H9 (cell line): ENCODE results near the gene HOXD10. TPM values are rescaled to one million over a fixed set of nuclear protein-coding genes. Genes with fewer than 3 reads are reported as not detected.

Experiments
- DNase-seq: peaks from one replicate; pipeline ENCODE4 v3.0.0-alpha.2; 2017
- H2AFZ ChIP-seq: one replicate; pipeline ENCODE4 v1.6.1; 2013; ENCODE audit warnings: mild to moderate bottlenecking, low read length, control low read depth, moderate library complexity
- H2AK5ac ChIP-seq: 2 replicates; pipeline ENCODE4 v1.6.1; 2013; ENCODE audit warnings: low read length, control low read depth, mixed read lengths; ENCODE audit not compliant: insufficient read length
- H2BK120ac ChIP-seq: one replicate; pipeline ENCODE4 v1.6.1; 2013; ENCODE audit warnings: low read depth, mild to moderate bottlenecking, low read length, control low read depth, inconsistent platforms; ENCODE audit not compliant: poor library complexity, severe bottlenecking
- H2BK12ac ChIP-seq: 2 replicates; pipeline ENCODE4 v1.6.1; 2013; ENCODE audit warnings: low read length, control low read depth, mixed read lengths, low read depth; ENCODE audit not compliant: insufficient read length
- H2BK15ac ChIP-seq: 2 replicates; pipeline ENCODE4 v1.6.1; 2013; ENCODE audit warnings: low read depth, low read length, control low read depth
- H2BK20ac ChIP-seq: one replicate; pipeline ENCODE4 v1.6.1; 2013; ENCODE audit warnings: low read depth, mild to moderate bottlenecking, low read length, control low read depth, inconsistent platforms; ENCODE audit not compliant: poor library complexity, severe bottlenecking
- H2BK5ac ChIP-seq: 2 replicates; pipeline ENCODE4 v1.6.1; 2013; ENCODE audit warnings: low read length, control low read depth, mixed read lengths; ENCODE audit not compliant: insufficient read length
- H3K14ac ChIP-seq: 2 replicates; pipeline ENCODE4 v1.6.1; 2013; ENCODE audit warnings: low read length, control low read depth; ENCODE audit not compliant: insufficient read depth
- H3K18ac ChIP-seq: 2 replicates; pipeline ENCODE4 v1.6.1; 2013; ENCODE audit warnings: low read depth, mild to moderate bottlenecking, mixed read lengths, low read length, control low read depth; ENCODE audit not compliant: insufficient read length
- H3K23ac ChIP-seq: 2 replicates; pipeline ENCODE4 v1.6.1; 2013; ENCODE audit warnings: low read length, control low read depth, mixed read lengths, low read depth; ENCODE audit not compliant: insufficient read length
- H3K23me2 ChIP-seq: 2 replicates; pipeline ENCODE4 v1.6.1; 2013; ENCODE audit warnings: low read depth, mild to moderate bottlenecking, mixed read lengths, low read length, control low read depth; ENCODE audit not compliant: insufficient read length, poor library complexity, severe bottlenecking
- H3K27ac ChIP-seq: 2 replicates; pipeline ENCODE4 v1.5.1; 2013; ENCODE audit warnings: low read length, control low read depth, mixed read lengths, low read depth; ENCODE audit not compliant: insufficient read length
- H3K27me3 ChIP-seq: 2 replicates; pipeline ENCODE4 v1.6.1; 2013; ENCODE audit warnings: low read length, control low read depth, inconsistent platforms; ENCODE audit not compliant: insufficient read depth
- H3K4ac ChIP-seq: 2 replicates; pipeline ENCODE4 v1.6.1; 2013; ENCODE audit warnings: low read depth, mild to moderate bottlenecking, control low read depth, inconsistent platforms, low read length, moderate library complexity
- H3K4me1 ChIP-seq: 2 replicates; pipeline ENCODE4 v1.6.1; 2013; ENCODE audit warnings: low read length, control low read depth, inconsistent platforms; ENCODE audit not compliant: insufficient read depth
- H3K4me2 ChIP-seq: 2 replicates; pipeline ENCODE4 v1.6.1; 2013; ENCODE audit warnings: low read length, control low read depth, mixed read lengths; ENCODE audit not compliant: insufficient read length, insufficient read depth
- H3K56ac ChIP-seq: 2 replicates; pipeline ENCODE4 v1.6.1; 2013; ENCODE audit warnings: low read depth, mild to moderate bottlenecking, mixed read lengths, low read length, control low read depth; ENCODE audit not compliant: insufficient read length
- H3K79me1 ChIP-seq: 2 replicates; pipeline ENCODE4 v1.6.1; 2013; ENCODE audit warnings: low read depth, mild to moderate bottlenecking, moderate library complexity, low read length, control low read depth, inconsistent platforms; ENCODE audit not compliant: insufficient read depth, poor library complexity, severe bottlenecking
- H3K79me2 ChIP-seq: 2 replicates; pipeline ENCODE4 v1.6.1; 2013; ENCODE audit warnings: low read length, control low read depth, inconsistent platforms; ENCODE audit not compliant: insufficient read depth
- H3K9ac ChIP-seq: 2 replicates; pipeline ENCODE4 v1.6.1; 2013; ENCODE audit warnings: low read length, control low read depth, mixed read lengths; ENCODE audit not compliant: insufficient read length; ENCODE audit errors: extremely low read depth
- H3K9me3 ChIP-seq: one replicate; pipeline ENCODE4 v1.6.1; 2013; ENCODE audit warnings: low read depth, low read length, inconsistent platforms; ENCODE audit not compliant: control insufficient read depth
- H3T11ph ChIP-seq: one replicate; pipeline ENCODE4 v1.6.1; 2013; ENCODE audit warnings: mild to moderate bottlenecking, low read length, control low read depth, inconsistent platforms
- H4K20me1 ChIP-seq: one replicate; pipeline ENCODE4 v1.6.1; 2013; ENCODE audit not compliant: control insufficient read depth, insufficient read length, insufficient read depth
- H4K5ac ChIP-seq: 2 replicates; pipeline ENCODE4 v1.6.1; 2013; ENCODE audit warnings: low read depth, mild to moderate bottlenecking, mixed read lengths, low read length, control low read depth; ENCODE audit not compliant: insufficient read length
- H4K8ac ChIP-seq: replicated peaks from 2 replicates; pipeline ENCODE4 v1.6.1; 2013; ENCODE audit warnings: low read length, control low read depth, mixed read lengths, low read depth; ENCODE audit not compliant: insufficient read length
- H4K91ac ChIP-seq: 2 replicates; pipeline ENCODE4 v1.6.1; 2013; ENCODE audit warnings: low read depth, mild to moderate bottlenecking, moderate library complexity, mixed read lengths, low read length, control low read depth; ENCODE audit not compliant: insufficient read length
- H3K27ac Mint-ChIP-seq, 3 experiments: 2 replicates in 2 of 3; 3 replicates in 1 of 3; pipeline ENCODE4 v1.8.0; 2020 to 2021; ENCODE audit warnings: mixed read lengths in 3 of 3, mild to moderate bottlenecking in 1 of 3, moderate library complexity in 1 of 3
- H3K27me3 Mint-ChIP-seq: 2 replicates; pipeline ENCODE4 v1.8.0; 2021; ENCODE audit warnings: low read depth, mild to moderate bottlenecking, moderate library complexity, mixed read lengths
- H3K36me3 Mint-ChIP-seq, 3 experiments: 2 replicates in 2 of 3; 3 replicates in 1 of 3; pipeline ENCODE4 v1.8.0; 2020 to 2021; ENCODE audit warnings: low read depth in 3 of 3, mixed read lengths in 3 of 3; ENCODE audit not compliant: insufficient read depth in 1 of 3
- H3K4me1 Mint-ChIP-seq, 2 experiments: 2 replicates each; pipeline ENCODE4 v1.8.0; 2020; ENCODE audit warnings: mixed read lengths in 2 of 2
- H3K4me3 Mint-ChIP-seq, 2 experiments: 2 replicates in 1 of 2; 3 replicates in 1 of 2; pipeline ENCODE4 v1.8.0; 2020 to 2021; ENCODE audit warnings: mild to moderate bottlenecking in 2 of 2, mixed read lengths in 2 of 2, moderate library complexity in 1 of 2
- H3K9me3 Mint-ChIP-seq, 2 experiments: 2 replicates in 1 of 2; 3 replicates in 1 of 2; pipeline ENCODE4 v1.8.0; 2020; ENCODE audit warnings: mild to moderate bottlenecking in 2 of 2, mixed read lengths in 2 of 2, moderate library complexity in 1 of 2
- WGBS: extraction: QIAGEN DNeasy Blood & Tissue Kit; methylation state at CpG from one replicate; pipeline ENCODE4 v1.1.7; 2013; ENCODE audit warnings: missing lambda C conversion rate, low lambda C conversion rate, mixed read lengths; ENCODE audit not compliant: insufficient read length; ENCODE audit errors: extremely low coverage; 5-methylcytosine and 5-hydroxymethylcytosine counted together
- total RNA-seq: library from RNA; stranded (reverse); gene quantifications from 2 replicates; pipeline ENCODE4 v1.2.1, GENCODE V29; 2021
- TF ChIP-seq, protein P1 (sequence below): fragments of 200-600 bp; sonication (generic); conservative IDR thresholded peaks from 3 replicates; pipeline ENCODE4 v1.8.0; 2021; ENCODE audit warnings: antibody characterized with exemption, mild to moderate bottlenecking

The HOXD10 gene
- total RNA-seq, 1 experiment from 2014 or later = not detected

DNA sequence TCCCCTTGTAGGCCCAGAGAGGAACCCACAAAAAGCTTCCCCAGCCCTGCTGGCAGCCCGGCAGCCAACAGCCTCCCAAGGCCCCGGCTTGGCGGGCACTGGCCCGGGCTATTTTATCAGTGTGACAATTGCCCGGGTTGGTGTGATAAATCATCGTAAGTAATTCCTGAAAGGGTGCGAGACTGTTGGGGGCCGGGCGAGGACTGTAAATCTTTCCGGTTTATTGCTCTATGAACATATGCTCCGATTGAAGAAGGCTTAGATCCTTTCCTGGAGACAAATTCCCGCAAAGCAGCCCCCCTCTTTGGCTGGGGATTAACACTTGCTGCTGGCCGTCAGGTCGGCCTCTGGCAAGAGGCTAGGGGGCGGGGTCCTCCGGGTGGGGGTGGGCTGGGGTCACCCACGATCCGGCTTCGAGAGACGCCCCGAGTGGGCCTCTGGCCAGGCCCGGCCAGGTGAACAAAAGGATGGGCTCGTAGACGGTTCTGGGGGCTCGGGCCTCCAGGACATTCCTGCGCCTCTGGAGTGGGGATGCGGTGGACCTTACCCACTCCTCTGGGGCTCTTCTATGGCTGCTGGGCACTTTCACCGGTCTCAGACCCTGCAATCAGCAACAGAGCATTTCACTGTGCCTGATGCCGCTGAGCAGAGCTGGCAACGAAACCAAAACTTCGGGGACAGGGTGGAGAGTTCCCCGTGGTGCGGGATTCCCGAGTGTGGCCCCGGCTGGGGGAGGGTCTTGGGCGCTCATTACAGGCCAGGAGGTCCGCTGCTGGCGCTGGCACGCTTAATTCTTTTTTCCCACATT, 42.5 kb downstream of the HOXD10 start:
- H3K9me3 ChIP-seq = no peaks in the 10 kb centered on the region
- no peak overlapping the region for H4K5ac ChIP-seq
- DNase-seq = no peak
- H2AK5ac ChIP-seq = no peak overlapping the region
- H3K23ac ChIP-seq = no peak overlapping the region
- H2BK5ac ChIP-seq = no peak overlapping the region
- H3K18ac ChIP-seq = no peak overlapping the region
- Mint-ChIP-seq H3K4me1 (peaks cover 6 to 33% of the 10 kb centered on the region in 2 experiments; a peak in 3 of 4 replicates), H3K9me3 (peaks cover 5% of the 10 kb centered on the region in 2 experiments; a peak in 3 of 5 replicates), H3K36me3 (no peaks in the 10 kb centered on the region; a peak in 1 of 7 replicates), H3K27me3 (peaks cover 100% of the 10 kb centered on the region), H3K27ac (no peak overlapping the region), H3K4me3 (peak overlapping the region in 1 of 2 experiments; percentile 64; a peak in 1 of 5 replicates)
- no peaks in the 10 kb centered on the region for H3K79me1 ChIP-seq
- H3K14ac ChIP-seq = no peak overlapping the region; the same call in 1 of the 2 replicates
- no peaks in the 10 kb centered on the region for H3K4me1 ChIP-seq
- no peak overlapping the region for H3K27ac ChIP-seq
- H2BK12ac ChIP-seq = no peak overlapping the region
- no peak overlapping the region for H3T11ph ChIP-seq
- H2AFZ ChIP-seq = no peak overlapping the region
- H3K27me3 ChIP-seq = peaks cover 100% of the 10 kb centered on the region
- H4K91ac ChIP-seq = no peak overlapping the region
- no peak overlapping the region for H3K4ac ChIP-seq
- H3K23me2 ChIP-seq = no peaks in the 10 kb centered on the region
- no peak overlapping the region for H2BK15ac ChIP-seq
- H3K9ac ChIP-seq = no peak overlapping the region
- no peak overlapping the region for H4K8ac ChIP-seq
- WGBS = no CpG with 5 or more reads among the region's 39 CpGs
- H4K20me1 ChIP-seq = peaks cover 2% of the 10 kb centered on the region
- H2BK20ac ChIP-seq = no peak overlapping the region
- H3K79me2 ChIP-seq = no peaks in the 10 kb centered on the region
- H2BK120ac ChIP-seq = no peak overlapping the region
- H3K56ac ChIP-seq = no peak overlapping the region
- H3K4me2 ChIP-seq = no peak overlapping the region
- TF ChIP-seq, protein P1, sequence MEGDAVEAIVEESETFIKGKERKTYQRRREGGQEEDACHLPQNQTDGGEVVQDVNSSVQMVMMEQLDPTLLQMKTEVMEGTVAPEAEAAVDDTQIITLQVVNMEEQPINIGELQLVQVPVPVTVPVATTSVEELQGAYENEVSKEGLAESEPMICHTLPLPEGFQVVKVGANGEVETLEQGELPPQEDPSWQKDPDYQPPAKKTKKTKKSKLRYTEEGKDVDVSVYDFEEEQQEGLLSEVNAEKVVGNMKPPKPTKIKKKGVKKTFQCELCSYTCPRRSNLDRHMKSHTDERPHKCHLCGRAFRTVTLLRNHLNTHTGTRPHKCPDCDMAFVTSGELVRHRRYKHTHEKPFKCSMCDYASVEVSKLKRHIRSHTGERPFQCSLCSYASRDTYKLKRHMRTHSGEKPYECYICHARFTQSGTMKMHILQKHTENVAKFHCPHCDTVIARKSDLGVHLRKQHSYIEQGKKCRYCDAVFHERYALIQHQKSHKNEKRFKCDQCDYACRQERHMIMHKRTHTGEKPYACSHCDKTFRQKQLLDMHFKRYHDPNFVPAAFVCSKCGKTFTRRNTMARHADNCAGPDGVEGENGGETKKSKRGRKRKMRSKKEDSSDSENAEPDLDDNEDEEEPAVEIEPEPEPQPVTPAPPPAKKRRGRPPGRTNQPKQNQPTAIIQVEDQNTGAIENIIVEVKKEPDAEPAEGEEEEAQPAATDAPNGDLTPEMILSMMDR = no peak
